Measurements from ENCODE around the gene GNAI3.

GRCh38 chr1:109661391-109661790, 113.0 kb downstream of the GNAI3 start:
- TF ChIP-seq ZNF550 (CRISPR knock-in tag; IDR thresholded peaks at IDR 0.05; ENCODE audit: borderline replicate concordance), result no peak
- no peak for TF ChIP-seq RNF219 (CRISPR knock-in tag; IDR thresholded peaks at IDR 0.05)
- TF ChIP-seq GPN1 (CRISPR knock-in tag; IDR thresholded peaks at IDR 0.05; ENCODE audit: borderline replicate concordance), result no peak
- TF ChIP-seq PHF8 (CRISPR knock-in tag; IDR thresholded peaks at IDR 0.05), result no peak
- TF ChIP-seq NFIC (IDR thresholded peaks at IDR 0.05; ENCODE audit: low read length), result no peak
- TF ChIP-seq HOXA5 (CRISPR knock-in tag; IDR thresholded peaks at IDR 0.05), result no peak
- TF ChIP-seq TCF7 (IDR thresholded peaks at IDR 0.05; ENCODE audit: low read depth), result no peak
